GM23338 (cell line): ENCODE measurements around the gene B3GAT2. TPM values are rescaled to one million over a fixed set of nuclear protein-coding genes. Genes with fewer than 3 reads are reported as not detected.

ENCODE experiments used
- ATAC-seq: fragments of 200-7000 bp; cut with Tn5 transposase; 3 replicates; pipeline ENCODE4 v1.9.1; 2020
- DNase-seq: peaks from one replicate; pipeline ENCODE4 v3.0.0-alpha.2; 2015; ENCODE audit warnings: low spot score
- H2AFZ ChIP-seq: fragments of 200-600 bp; sonication (generic); 2 replicates; pipeline ENCODE4 v1.8.0; 2016; ENCODE audit warnings: antibody characterized with exemption, mild to moderate bottlenecking, moderate library complexity
- H3F3A ChIP-seq: fragments of 200-600 bp; sonication (generic); replicated peaks from 2 replicates; pipeline ENCODE4 v1.8.0; 2017; ENCODE audit warnings: antibody characterized with exemption, mixed run types, low read depth
- H3K27ac ChIP-seq: fragments of 200-600 bp; sonication (generic); 2 replicates; pipeline ENCODE4 v1.6.1; 2016; ENCODE audit warnings: low read depth
- H3K27me3 ChIP-seq: fragments of 200-600 bp; sonication (generic); 2 replicates; pipeline ENCODE4 v1.8.0; 2016; ENCODE audit warnings: mild to moderate bottlenecking, mixed run types, moderate library complexity; ENCODE audit not compliant: insufficient read depth
- H3K36me3 ChIP-seq: fragments of 200-600 bp; sonication (generic); 2 replicates; pipeline ENCODE4 v1.8.0; 2016; ENCODE audit warnings: mild to moderate bottlenecking; ENCODE audit not compliant: insufficient read depth
- H3K4me1 ChIP-seq: fragments of 200-600 bp; sonication (generic); 2 replicates; pipeline ENCODE4 v1.8.0; 2016; ENCODE audit warnings: mild to moderate bottlenecking, moderate library complexity; ENCODE audit not compliant: insufficient read depth
- H3K4me2 ChIP-seq: fragments of 200-600 bp; sonication (generic); 2 replicates; pipeline ENCODE4 v1.7.1; 2017; ENCODE audit warnings: mixed run types
- H3K4me3 ChIP-seq: fragments of 200-600 bp; sonication (generic); 2 replicates; pipeline ENCODE4 v1.6.1; 2016; ENCODE audit warnings: mixed run types
- H3K79me2 ChIP-seq: fragments of 200-600 bp; sonication (generic); replicated peaks from 2 replicates; pipeline ENCODE4 v1.8.0; 2017; ENCODE audit warnings: mild to moderate bottlenecking; ENCODE audit not compliant: insufficient read depth
- H3K9me2 ChIP-seq: fragments of 200-600 bp; sonication (generic); 2 replicates; pipeline ENCODE4 v1.8.0; 2017; ENCODE audit not compliant: insufficient read depth
- H4K20me1 ChIP-seq: fragments of 200-600 bp; sonication (generic); replicated peaks from 2 replicates; pipeline ENCODE4 v1.8.0; 2017; ENCODE audit warnings: mild to moderate bottlenecking; ENCODE audit not compliant: insufficient read depth
- H3K27ac Mint-ChIP-seq: 2 replicates; pipeline ENCODE4 v1.8.0; 2020; ENCODE audit warnings: inconsistent platforms, mild to moderate bottlenecking, moderate library complexity, mixed read lengths
- H3K27me3 Mint-ChIP-seq: 3 replicates; pipeline ENCODE4 v1.8.0; 2022; ENCODE audit warnings: low read depth, mild to moderate bottlenecking, moderate library complexity, mixed read lengths, inconsistent platforms; ENCODE audit not compliant: insufficient read depth, poor library complexity
- H3K36me3 Mint-ChIP-seq: 3 replicates; pipeline ENCODE4 v1.8.0; 2021; ENCODE audit warnings: low read depth, mild to moderate bottlenecking, inconsistent platforms, moderate library complexity, mixed read lengths
- H3K4me1 Mint-ChIP-seq: 3 replicates; pipeline ENCODE4 v1.8.0; 2020; ENCODE audit warnings: mild to moderate bottlenecking, inconsistent platforms, mixed read lengths
- H3K4me3 Mint-ChIP-seq: 3 replicates; pipeline ENCODE4 v1.8.0; 2021; ENCODE audit warnings: moderate library complexity, mild to moderate bottlenecking, inconsistent platforms, mixed read lengths
- H3K9me3 Mint-ChIP-seq: 3 replicates; pipeline ENCODE4 v1.8.0; 2020; ENCODE audit warnings: moderate library complexity, mild to moderate bottlenecking, inconsistent platforms, mixed read lengths
- CREB1 ChIP-seq: fragments of 250-450 bp; sonication (Bioruptor Pico); IDR thresholded peaks from 2 replicates; pipeline ENCODE4 v1.5.0; 2020; ENCODE audit warnings: low read depth, mild to moderate bottlenecking, moderate library complexity
- CTCF ChIP-seq, 2 experiments: fragments of 200-600 bp in 1 of 2; sonication (generic) in 1 of 2; conservative IDR thresholded peaks; 2 replicates each; pipeline versions ENCODE4 v1.5.1 to v1.6.1; 2016 to 2017; ENCODE audit warnings: antibody characterized with exemption in 2 of 2, low read depth in 2 of 2, mild to moderate bottlenecking in 2 of 2, moderate library complexity in 1 of 2
- ETS1 ChIP-seq: IDR thresholded peaks from 2 replicates; pipeline ENCODE4 v1.6.1; 2016; ENCODE audit warnings: antibody characterized with exemption
- EZH2 ChIP-seq: fragments of 200-600 bp; sonication (generic); IDR thresholded peaks from one replicate; pipeline ENCODE4 v1.8.0; 2017; ENCODE audit warnings: antibody characterized with exemption, mild to moderate bottlenecking, low read depth; ENCODE audit not compliant: unreplicated experiment
- EZH2phosphoT487 ChIP-seq: fragments of 200-600 bp; sonication (generic); IDR thresholded peaks from one replicate; pipeline ENCODE4 v1.8.1; 2018; ENCODE audit warnings: antibody characterized with exemption; ENCODE audit not compliant: unreplicated experiment
- JUNB ChIP-seq: IDR thresholded peaks from one replicate; pipeline ENCODE4 v1.6.1; 2016; ENCODE audit warnings: antibody characterized with exemption; ENCODE audit not compliant: unreplicated experiment
- NANOG ChIP-seq: IDR thresholded peaks from 2 replicates; pipeline ENCODE4 v1.6.1; 2016; ENCODE audit warnings: antibody characterized with exemption, borderline replicate concordance
- POLR2AphosphoS5 ChIP-seq: IDR thresholded peaks from 2 replicates; pipeline ENCODE4 v1.6.1; 2016; ENCODE audit warnings: antibody characterized with exemption, low read depth
- REST ChIP-seq: IDR thresholded peaks from one replicate; pipeline ENCODE4 v1.6.1; 2018; ENCODE audit warnings: antibody characterized with exemption; ENCODE audit not compliant: unreplicated experiment
- STAT1 ChIP-seq: IDR thresholded peaks from one replicate; pipeline ENCODE4 v1.6.1; 2016; ENCODE audit warnings: antibody characterized with exemption; ENCODE audit not compliant: unreplicated experiment
- ZNF114 ChIP-seq: fragments of 250-450 bp; sonication (Bioruptor Pico); IDR thresholded peaks from 2 replicates; pipeline ENCODE4 v1.5.0; 2020; ENCODE audit warnings: mild to moderate bottlenecking, moderate library complexity
- ZNF331 ChIP-seq: fragments of 250-450 bp; sonication (Bioruptor Pico); IDR thresholded peaks from 2 replicates; pipeline ENCODE4 v1.5.0; 2020; ENCODE audit warnings: low read depth, mild to moderate bottlenecking, moderate library complexity
- ZNF462 ChIP-seq: fragments of 250-450 bp; sonication (Bioruptor Pico); IDR thresholded peaks from 2 replicates; pipeline ENCODE4 v1.5.0; 2020; ENCODE audit warnings: mild to moderate bottlenecking, moderate library complexity
- polyA plus RNA-seq: library from polyadenylated mRNA; unstranded; fragments of >200 nt; fragmentation: Nextera tagmentation; extraction: Ambion mirVana; gene quantifications from 2 replicates; pipeline ENCODE4 v1.2.1, GENCODE V29; 2016
- total RNA-seq: library from RNA; depleted of rRNA; stranded (reverse); fragments of >200 nt; shearing (Covaris generic); gene quantifications from 2 replicates; pipeline ENCODE4 v1.2.3, GENCODE V29; 2014

The B3GAT2 gene
- total and polyA plus RNA-seq, 2 experiments from 2014 or later: 1.7 to 1.8 TPM

- Histone ChIP-seq H3K4me2 (peak overlapping the region; percentile 96; the same call in 1 of the 2 replicates), H3K27me3 (peaks cover 61% of the 10 kb centered on the region), H3K79me2 (no peaks in the 10 kb centered on the region), H3K4me3 (peak overlapping the region; percentile 82; the same call in 1 of the 2 replicates), H3F3A (no peaks in the 10 kb centered on the region), H2AFZ (no peak overlapping the region), H3K36me3 (no peaks in the 10 kb centered on the region), H3K9me2 (no peaks in the 10 kb centered on the region), H4K20me1 (no peaks in the 10 kb centered on the region), H3K4me1 (peaks cover 15% of the 10 kb centered on the region), H3K27ac (no peak overlapping the region)
- no peaks in the 10 kb centered on the region; the same call in 2 of the 3 replicates for H3K36me3 Mint-ChIP-seq
- peaks cover 29% of the 10 kb centered on the region for H3K4me1 Mint-ChIP-seq
- no peak overlapping the region for H3K27ac Mint-ChIP-seq
- TF ChIP-seq POLR2AphosphoS5: no peak
- TF ChIP-seq ETS1: no peak
- no peak for TF ChIP-seq EZH2
- no peak for TF ChIP-seq ZNF331 (CRISPR knock-in tag)
- no peak for TF ChIP-seq CREB1 (CRISPR knock-in tag)
- no peak for TF ChIP-seq EZH2phosphoT487
- TF ChIP-seq JUNB: no peak
- TF ChIP-seq STAT1: no peak
- TF ChIP-seq ZNF462: no peak
- no peak for TF ChIP-seq NANOG
- no peak for TF ChIP-seq CTCF (conservative IDR thresholded peaks at IDR 0.05; ENCODE audit: low read depth in 2 of 2)
- TF ChIP-seq ZNF114 (CRISPR knock-in tag): no peak
- no peak for TF ChIP-seq REST
- no peaks in the 10 kb centered on the region; the same call in 1 of the 3 replicates for H3K9me3 Mint-ChIP-seq
- ATAC-seq (no peak), DNase-seq (no peak)
- peaks cover 46% of the 10 kb centered on the region for H3K27me3 Mint-ChIP-seq
- peak overlapping the region; percentile 61; the same call in 2 of the 3 replicates for H3K4me3 Mint-ChIP-seq
These were observed 2.7 kb downstream of the B3GAT2 start for GRCh38 chr6:70954176-70954575.
